GM10266 (cell line): ENCODE data around the gene SRGAP2C.
"Not testable (repeated sequence)": the region's sequence is repeated elsewhere in the genome, so short reads cannot be mapped to it uniquely, and the experiment has no call there.

Source experiments
- DNase-seq: peaks from one replicate; pipeline ENCODE4 v3.0.0; 2012; ENCODE audit errors: extremely low spot score

SRGAP2C gene

DNA sequence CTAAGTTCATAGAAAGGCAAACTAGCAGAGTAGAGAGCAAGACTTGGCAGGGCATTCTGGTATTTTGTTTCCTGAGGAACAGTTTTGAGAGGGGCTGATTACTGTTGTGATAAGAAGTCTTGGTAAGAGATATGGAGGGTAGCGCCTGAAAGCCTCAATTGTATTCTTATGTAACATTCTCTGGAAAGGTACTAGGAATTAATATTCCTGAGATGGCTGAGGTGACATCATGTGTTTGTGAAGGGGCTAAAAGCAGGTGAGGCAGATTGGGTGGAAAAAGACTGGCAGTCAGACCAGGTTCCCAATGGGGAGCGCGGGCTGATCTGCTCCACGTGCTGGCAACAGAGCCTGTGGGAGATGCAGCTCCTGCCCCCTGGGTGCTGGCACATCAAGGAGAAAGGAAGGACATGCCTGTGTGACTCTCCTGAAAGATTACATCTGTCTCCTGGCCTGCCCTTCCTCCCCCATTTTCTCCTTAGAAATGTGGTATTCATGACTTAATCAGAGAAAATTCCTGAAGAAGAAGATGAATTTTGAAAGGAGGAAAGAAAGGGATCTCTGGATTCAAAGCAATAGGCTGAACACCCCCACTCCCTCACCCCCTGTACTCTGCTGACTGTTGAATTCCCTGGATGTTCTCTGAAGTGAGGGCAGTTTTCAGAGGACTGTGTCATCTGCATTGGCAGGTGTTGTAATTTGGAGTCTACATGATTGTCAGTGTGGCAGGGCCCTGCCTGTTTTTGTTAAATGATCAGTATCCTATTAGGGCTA, 94.2 kb downstream of the SRGAP2C start:
- DNase-seq, result not testable (repeated sequence)

- not testable (repeated sequence) for DNase-seq
Observed at GRCh38 chr1:121279548-121279898, 94.7 kb downstream of the SRGAP2C start.

- not testable (repeated sequence) for DNase-seq
Observed at GRCh38 chr1:121280699-121281317, 96.0 kb downstream of the SRGAP2C start.

DNA sequence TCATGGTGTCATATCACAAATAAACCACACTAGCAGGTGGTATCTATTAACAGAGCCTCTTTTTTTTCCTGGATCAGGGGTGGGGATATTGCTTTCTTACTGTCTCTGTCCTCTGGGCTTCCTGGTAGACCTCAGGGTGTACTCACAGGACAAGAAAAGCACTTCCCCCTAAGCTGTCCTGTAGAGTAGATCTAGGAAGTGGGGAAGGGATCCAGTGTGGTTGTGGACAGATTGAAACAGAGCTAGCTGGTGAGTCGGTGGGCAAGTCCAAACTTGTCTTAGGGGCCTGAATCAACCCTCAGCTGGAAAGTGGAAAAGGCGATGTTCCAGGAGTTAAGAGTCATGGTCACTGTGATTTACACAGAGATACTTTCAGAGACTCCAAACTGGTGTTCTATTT, 96.7 kb downstream of the SRGAP2C start:
- not testable (repeated sequence) for DNase-seq

GRCh38 chr1:121283587-121284180, 98.9 kb downstream of the SRGAP2C start:
- DNase-seq, result not testable (repeated sequence)

DNA sequence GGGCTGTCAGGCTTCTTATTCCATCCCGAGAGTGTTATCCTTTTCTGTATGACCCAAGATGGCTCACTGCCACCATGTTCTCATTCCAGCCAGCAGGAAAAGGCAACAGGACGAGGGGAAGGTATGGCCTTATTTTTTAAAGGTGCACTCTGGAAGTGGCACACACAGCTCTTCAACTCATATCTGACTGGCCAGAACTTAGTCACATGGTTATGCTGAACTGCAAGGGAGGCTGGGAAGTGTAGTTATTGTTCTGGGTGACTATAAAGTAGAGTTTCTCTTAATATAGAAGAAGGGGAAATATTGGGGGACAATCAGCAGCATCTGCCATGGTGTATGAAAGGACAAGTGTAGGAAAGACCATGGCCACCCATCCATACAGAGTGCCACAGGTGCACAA, 107.8 kb downstream of the SRGAP2C start:
- not testable (repeated sequence) for DNase-seq

DNA sequence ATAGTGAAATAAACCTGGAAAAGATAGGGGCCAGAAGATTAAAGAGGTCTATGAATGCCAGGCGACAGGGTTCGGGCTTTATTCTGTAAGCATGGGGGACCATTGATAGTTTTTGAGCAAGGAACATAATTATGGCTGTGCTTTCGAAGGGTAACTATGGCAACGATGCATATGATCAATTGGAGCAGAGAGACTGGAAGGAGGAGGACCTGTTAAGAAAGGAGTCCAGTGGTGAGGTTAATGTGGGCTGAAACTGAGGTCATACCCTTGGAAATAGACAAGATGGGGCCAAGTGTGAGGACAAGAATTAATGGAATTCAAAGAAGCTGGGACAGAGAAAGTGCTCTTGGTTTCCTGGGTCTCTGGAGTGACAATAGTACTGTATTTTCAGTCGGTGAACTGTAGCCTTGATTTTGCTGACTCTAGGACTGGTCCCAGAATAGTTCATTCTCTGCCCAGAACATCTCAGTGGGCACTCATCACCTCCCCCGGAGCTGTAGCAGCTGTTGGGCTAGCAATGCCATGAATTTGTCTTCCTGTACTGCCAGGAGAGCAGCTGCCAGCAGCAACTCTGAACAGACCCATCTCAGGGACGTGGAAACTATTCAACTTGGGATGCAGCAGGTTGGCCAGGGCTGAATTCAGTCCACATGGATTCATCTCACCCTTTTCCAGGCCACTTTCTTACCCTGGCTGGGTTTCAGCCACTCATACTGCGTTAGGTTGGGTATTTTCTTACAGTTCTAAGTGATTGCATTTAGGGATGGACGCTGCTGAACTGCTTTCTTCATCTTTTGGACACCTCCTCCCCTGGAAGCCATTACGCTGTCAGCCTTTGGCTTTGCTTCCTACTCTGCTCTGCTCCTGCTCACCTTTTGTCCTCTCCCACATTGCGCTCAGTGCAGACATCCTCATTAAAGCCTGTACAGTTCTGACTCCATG, 108.8 kb downstream of the SRGAP2C start:
- DNase-seq, result not testable (repeated sequence)

DNA sequence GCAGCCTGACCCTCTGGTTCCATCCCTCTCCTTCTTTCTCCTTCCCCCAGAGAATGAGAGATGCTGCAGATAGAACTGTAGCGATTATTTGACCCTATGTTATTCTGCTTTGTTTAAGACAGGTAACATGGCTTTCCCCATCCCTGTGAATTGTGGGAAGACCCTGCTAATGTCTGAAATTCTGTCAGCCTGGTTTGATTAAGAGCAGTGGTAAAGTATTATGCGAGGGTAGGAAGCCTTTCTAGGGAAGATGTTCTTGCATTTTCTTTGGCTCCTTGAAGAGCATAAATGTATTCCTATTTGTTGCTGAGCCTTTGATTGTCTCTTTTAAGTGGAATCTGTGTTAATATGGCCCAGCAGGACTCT, 109.4 kb downstream of the SRGAP2C start:
- DNase-seq, result not testable (repeated sequence)

- not testable (repeated sequence) for DNase-seq
Observed at GRCh38 chr1:121296563-121296962, 111.8 kb downstream of the SRGAP2C start.

GRCh38 chr1:121298529-121298928, 113.8 kb downstream of the SRGAP2C start:
- DNase-seq, result not testable (repeated sequence)

DNA sequence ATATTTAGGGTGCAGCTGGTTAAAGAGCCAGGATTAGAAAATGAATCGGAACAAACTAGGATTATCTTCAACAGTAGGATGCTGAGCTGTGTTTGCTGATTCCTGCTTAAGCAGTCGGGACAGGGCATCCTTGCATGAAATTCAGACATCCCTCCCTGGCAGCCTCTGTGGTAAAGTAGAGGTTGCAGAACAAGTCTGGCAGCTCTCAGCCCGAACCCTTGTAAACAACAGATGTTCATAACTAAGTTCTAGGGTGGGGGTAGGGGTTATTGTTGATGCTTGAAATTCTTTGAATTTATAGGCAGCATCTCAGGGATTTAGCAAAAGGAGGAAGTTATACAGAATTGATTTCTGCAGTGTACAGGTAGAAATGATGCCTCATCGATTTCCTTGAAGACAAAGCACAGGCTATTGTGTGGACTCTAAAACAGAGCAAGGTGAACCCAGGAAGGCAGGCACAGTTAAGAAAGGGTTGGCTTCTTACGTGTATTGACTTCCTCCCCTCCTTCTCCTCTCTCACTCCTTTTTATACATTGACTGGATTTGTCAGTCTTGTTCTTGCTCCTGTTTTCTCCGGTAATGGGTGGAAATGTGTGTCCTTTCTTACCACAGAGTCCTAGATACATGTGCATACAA, 114.9 kb downstream of the SRGAP2C start:
- DNase-seq, result not testable (repeated sequence)

GRCh38 chr1:121301876-121302275, 117.1 kb downstream of the SRGAP2C start:
- DNase-seq, result not testable (repeated sequence)

DNA sequence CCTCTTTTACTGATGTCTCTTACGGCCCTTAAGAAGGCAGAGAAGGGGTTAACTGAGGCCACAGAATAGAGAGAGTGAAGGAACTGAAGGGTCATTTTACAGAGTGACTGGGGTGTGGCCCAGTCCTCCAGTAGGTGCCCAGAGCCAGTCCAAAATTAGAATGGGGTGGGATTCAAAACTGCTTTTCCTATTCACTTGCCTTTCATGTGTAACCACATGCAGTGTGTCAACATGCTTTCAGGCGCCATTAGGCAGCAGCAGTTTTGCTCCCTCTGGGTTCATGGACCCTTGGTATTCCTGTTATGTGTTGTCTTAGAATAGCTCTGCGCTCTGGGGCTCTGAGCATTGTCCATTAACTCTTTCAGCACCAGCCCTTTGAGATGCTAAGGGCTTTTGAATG, 123.0 kb downstream of the SRGAP2C start:
- DNase-seq, result not testable (repeated sequence)

DNA sequence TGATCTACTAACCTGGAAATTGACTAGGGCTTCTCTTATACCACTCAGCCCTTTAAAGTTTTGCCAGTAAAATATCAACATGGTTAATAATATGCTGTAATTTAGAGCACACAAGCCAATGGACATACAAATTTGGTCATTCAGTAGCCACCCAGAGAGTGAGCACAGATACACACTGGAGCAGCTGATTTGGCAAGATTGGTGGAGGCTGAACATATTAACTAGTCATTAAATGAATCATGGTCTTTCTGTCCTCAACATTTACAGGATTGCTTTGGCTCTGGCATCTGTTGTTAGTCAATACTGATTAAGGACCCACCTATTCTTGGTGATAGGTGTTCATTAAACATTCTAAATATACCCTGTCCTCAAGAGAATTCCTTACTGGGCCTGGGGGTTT, 130.7 kb downstream of the SRGAP2C start:
- not testable (repeated sequence) for DNase-seq

GRCh38 chr1:121316081-121316480, 131.3 kb downstream of the SRGAP2C start:
- not testable (repeated sequence) for DNase-seq

DNA sequence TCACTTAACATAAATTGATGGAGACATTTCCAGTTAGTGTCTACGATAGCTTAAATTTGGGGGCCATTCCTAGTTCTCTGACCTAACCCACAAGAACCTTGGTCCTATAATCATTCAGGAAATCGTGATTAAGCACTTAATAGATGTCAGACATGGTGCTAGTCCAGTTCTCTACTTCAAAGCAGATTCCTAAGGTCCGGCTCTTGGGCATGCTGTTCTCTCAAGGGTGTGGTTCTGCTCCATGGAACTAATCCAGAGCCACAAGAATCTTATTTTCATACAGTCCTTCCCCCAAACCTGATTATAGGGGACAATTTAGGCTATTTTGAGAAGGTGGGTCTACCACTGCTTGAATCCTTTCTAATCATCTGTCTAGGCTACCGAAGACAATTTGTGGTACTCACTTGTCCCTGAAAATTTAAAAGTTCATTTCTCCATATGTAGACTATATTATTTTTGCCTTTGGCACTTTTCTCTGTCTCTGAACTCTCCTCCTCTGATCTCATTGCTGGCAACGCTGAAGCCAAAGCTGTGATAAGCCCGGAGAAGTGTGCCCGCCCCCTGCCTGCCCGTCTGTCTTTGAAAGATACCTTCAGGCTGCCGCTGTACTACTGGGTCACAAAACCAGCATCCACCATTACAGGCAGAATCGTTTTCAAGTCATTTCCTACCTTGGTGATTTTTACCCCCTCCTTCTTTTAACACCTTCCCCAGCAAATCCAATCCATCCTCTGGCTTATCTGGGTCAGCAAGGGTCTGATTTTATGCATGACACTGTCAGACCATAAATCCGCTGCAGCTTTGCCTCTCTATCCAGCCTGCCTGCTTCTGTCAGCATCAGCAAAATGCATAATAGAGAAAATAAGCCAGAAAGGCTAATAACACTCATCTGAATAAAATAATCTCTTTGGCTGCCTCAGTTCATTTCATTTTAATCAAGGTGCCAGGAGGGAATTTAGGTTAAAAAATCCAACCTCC, 133.0 kb downstream of the SRGAP2C start:
- not testable (repeated sequence) for DNase-seq

- DNase-seq, result not testable (repeated sequence)
Observed at GRCh38 chr1:121318687-121319086, 133.9 kb downstream of the SRGAP2C start.

DNA sequence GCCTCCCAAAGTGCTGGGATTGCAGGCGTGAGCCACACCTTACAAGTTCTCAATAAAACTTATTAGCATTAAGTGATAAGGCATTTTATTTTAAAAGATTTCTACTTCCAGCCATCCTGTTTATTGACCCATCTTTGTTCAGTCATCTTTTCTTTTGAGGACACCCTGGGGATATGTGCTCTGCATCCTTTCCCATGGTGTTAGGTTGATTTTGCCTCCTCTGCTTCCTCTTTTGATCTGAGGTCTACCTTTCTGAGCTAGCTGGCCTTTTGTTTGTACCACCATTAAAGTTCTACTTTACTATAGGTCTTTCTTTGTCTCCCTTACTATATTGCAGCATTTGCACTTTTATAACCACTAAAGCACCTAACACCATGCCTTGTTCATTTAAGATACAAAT, 136.9 kb downstream of the SRGAP2C start:
- DNase-seq, result not testable (repeated sequence)

- DNase-seq, result not testable (repeated sequence)
Observed at GRCh38 chr1:121324726-121325125, 140.0 kb downstream of the SRGAP2C start.

GRCh38 chr1:121332141-121332540, 147.4 kb downstream of the SRGAP2C start:
- DNase-seq, result not testable (repeated sequence)
